HT-29 (cell line): ENCODE data around the gene MOK. TPM values are rescaled to one million over a fixed set of nuclear protein-coding genes. Genes with fewer than 3 reads are reported as not detected.

Experiments
- DNase-seq: peaks from one replicate; pipeline ENCODE4 v3.0.0-alpha.2; 2015; ENCODE audit warnings: low spot score
- total RNA-seq: library from RNA; depleted of rRNA; stranded (reverse); fragments of >200 nt; shearing (Covaris generic); gene quantifications from 2 replicates; pipeline ENCODE4 v1.2.3, GENCODE V29; 2014; rRNA removed

Gene MOK
- total RNA-seq, 1 experiment from 2014 or later = 7.2 TPM

DNA sequence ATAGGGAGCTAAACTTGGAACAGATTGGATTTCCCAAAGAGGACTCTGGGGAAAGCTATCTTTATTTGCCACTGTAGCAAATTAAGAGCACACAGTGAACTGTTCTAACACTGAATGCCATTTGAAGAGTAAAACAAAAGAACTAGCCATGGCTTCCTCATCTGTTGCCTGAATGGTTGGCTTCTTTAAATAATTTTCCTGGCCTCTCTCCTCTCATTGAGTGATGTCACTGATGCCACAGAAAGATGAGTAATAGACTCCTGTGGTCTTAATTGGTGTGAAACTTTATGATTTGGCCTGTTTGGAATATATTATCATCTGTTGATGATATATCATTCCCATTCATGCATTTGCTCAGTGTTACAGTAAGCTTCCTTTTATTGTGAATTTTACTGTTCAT is 122.8 kb downstream of the MOK start:
- no peak for DNase-seq

DNA sequence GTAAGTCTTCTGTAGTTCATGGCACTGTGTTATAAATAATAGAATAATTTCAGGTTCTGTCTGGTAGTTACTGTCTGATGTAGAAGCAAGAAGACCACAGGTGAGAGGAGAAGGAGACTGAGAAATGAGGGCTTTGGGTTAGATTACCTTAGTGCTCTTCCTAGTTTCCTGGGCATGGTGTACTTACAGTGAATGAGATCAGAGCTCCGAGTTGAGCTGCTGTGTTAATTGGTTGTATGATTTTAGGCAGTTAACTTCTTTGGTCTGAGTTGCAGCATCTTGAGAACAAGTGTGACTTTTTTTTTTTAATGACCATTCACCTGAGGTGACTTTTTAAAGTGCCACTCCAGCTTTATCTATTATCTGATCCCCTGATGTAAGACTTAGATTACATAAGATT is 123.8 kb downstream of the MOK start:
- no peak for DNase-seq

DNA sequence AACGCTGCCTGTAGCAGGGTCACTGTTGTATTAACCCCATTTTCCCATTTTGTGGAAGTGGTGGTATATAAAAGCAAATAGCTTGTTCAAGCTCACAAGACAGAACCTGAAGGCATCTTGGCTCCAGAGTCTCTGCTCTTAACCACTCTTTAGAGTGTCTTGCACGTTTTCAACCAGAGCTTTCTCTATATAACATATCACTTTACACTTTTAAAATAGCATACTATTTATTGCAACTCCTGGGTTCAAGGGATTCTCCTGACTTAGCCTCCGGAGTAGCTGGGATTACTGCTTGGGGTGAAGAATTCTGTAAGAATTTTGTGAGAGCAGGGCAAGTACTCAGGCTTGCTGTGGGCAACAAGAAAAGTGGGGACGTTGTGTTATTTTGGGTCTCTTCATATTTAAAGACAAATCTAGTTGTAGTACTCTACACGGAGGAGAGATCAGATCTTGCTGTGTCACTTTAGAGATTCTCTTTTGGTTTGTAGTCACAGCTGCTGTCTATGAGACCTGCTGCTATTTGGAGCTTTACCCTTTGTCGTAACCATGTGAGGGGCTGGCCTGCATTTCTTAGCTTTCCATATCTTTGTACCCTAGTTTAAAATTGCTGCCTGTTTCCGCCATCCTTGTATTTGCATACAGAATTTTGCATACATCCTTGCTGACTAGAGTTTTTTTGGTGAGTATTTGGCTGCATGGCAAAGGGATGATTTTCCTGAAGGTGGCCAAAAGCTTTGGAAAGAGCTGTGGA is 124.5 kb downstream of the MOK start:
- no peak for DNase-seq

Other genes starting within 250 kb of the MOK start
- 90.5 and 100 TPM in 2 replicates for gene HSP90AA1, start 218.1 kb downstream of the MOK start, total RNA-seq
- gene WDR20, start 165.3 kb downstream of the MOK start, total RNA-seq = 7.3 and 9.8 TPM in 2 replicates
- 2.7 and 4.0 TPM in 2 replicates for gene ZNF839, start 14.6 kb upstream of the MOK start, total RNA-seq
- 25.2 and 27.7 TPM in 2 replicates for gene CINP, start 57.7 kb upstream of the MOK start, total RNA-seq
- gene TECPR2, start 57.8 kb upstream of the MOK start, total RNA-seq = 5.3 and 8.9 TPM in 2 replicates
- 40.8 and 44.0 TPM in 2 replicates for gene ANKRD9, start 204.6 kb upstream of the MOK start, total RNA-seq